GM12878 (cell line): ENCODE data around the gene OR11L1. TPM values are rescaled to one million over a fixed set of nuclear protein-coding genes. Genes with fewer than 3 reads are reported as not detected.

Experiments used
- ATAC-seq: fragments of 200-7000 bp; cut with Tn5 transposase; 3 replicates; pipeline ENCODE4 v1.9.1; 2020; ENCODE audit warnings: mild to moderate bottlenecking, moderate library complexity
- BruUV-seq: library from RNA; stranded (reverse); fragments of 400-500 nt; replicated peaks from 2 replicates; lab custom pipeline; 2021; lab: Mats Ljungman, UMichigan
- CTCF ChIA-PET: fragments of 300-600 bp; sonication (Branson Sonifier 250); formaldehyde crosslinking; extraction: SDS; loops from one replicate; lab custom pipeline; 2021; ENCODE audit warnings: inconsistent platforms; lab: Yijun Ruan, JAX
- POLR2A ChIA-PET: fragments of 350-600 bp; formaldehyde crosslinking; extraction: SDS; loops from one replicate; lab custom pipeline; 2021; ENCODE audit warnings: inconsistent platforms; lab: Charles Lee
- RAD21 ChIA-PET: fragments of 300-600 bp; sonication (Branson Sonifier 250); formaldehyde crosslinking; loops from one replicate; lab custom pipeline; 2023; ENCODE audit warnings: antibody characterized with exemption; ENCODE audit not compliant: unreplicated experiment; lab: Charles Lee
- SMC1A ChIA-PET: fragments of 300-600 bp; sonication (Branson Sonifier 250); formaldehyde crosslinking; loops from one replicate; lab custom pipeline; 2023; ENCODE audit not compliant: unreplicated experiment, uncharacterized antibody; lab: Charles Lee
- DNase-seq: peaks from one replicate; pipeline ENCODE4 v3.0.0-alpha.2; 2011; ENCODE audit warnings: low read depth, low spot score
- FAIRE-seq: peaks from 3 replicates; lab custom pipeline; 2011; peaks lifted over from hg19 to GRCh38; lab: Jason Lieb, UNC
- H2AFZ ChIP-seq: 2 replicates; pipeline ENCODE4 v1.6.0; 2011; ENCODE audit warnings: low read depth, low read length, control low read depth; ENCODE audit not compliant: control insufficient read depth
- H3K27ac ChIP-seq: 2 replicates; pipeline ENCODE4 v1.5.1; 2011; ENCODE audit warnings: control low read depth; ENCODE audit not compliant: control insufficient read depth, insufficient read depth
- H3K27me3 ChIP-seq, 2 experiments: replicated peaks in 1 of 2; 2 replicates each; pipeline versions ENCODE4 v1.6.0 to v1.6.1; 2011; ENCODE audit warnings: low read length in 1 of 2; ENCODE audit not compliant: control insufficient read depth in 2 of 2, insufficient read depth in 2 of 2
- H3K36me3 ChIP-seq, 2 experiments: 2 replicates each; pipeline ENCODE4 v1.5.1; 2011; ENCODE audit warnings: low read length in 1 of 2; ENCODE audit not compliant: control insufficient read depth in 2 of 2, insufficient read depth in 2 of 2
- H3K4me1 ChIP-seq: 2 replicates; pipeline ENCODE4 v1.6.1; 2011; ENCODE audit warnings: mild to moderate bottlenecking, low read length, moderate library complexity, mixed read lengths; ENCODE audit not compliant: control insufficient read depth, insufficient read depth
- H3K4me2 ChIP-seq: 2 replicates; pipeline ENCODE4 v1.6.0; 2011; ENCODE audit warnings: control low read depth; ENCODE audit not compliant: control insufficient read depth, insufficient read depth
- H3K4me3 ChIP-seq: fragments of 200-600 bp; sonication (generic); 2 replicates; pipeline ENCODE4 v1.5.1; 2016
- H3K79me2 ChIP-seq: 2 replicates; pipeline ENCODE4 v1.6.0; 2011; ENCODE audit warnings: low read length; ENCODE audit not compliant: control insufficient read depth, insufficient read depth
- H3K9ac ChIP-seq: 2 replicates; pipeline ENCODE4 v1.8.0; 2011; ENCODE audit warnings: low read length, control low read depth, mixed read lengths; ENCODE audit not compliant: control insufficient read depth, insufficient read depth
- H3K9me3 ChIP-seq: replicated peaks from 3 replicates; pipeline ENCODE4 v1.5.1; 2011; ENCODE audit warnings: mild to moderate bottlenecking, low read length; ENCODE audit not compliant: control insufficient read depth, insufficient read depth
- H4K20me1 ChIP-seq: 2 replicates; pipeline ENCODE4 v1.6.0; 2011; ENCODE audit not compliant: control insufficient read depth, insufficient read depth
- BACH1 ChIP-seq: fragments of 450-650 bp; IDR thresholded peaks from 2 replicates; pipeline ENCODE4 v1.6.1; 2017; ENCODE audit warnings: mild to moderate bottlenecking, borderline replicate concordance
- BCL11A ChIP-seq: IDR thresholded peaks from 2 replicates; pipeline ENCODE4 v1.6.1; 2011; ENCODE audit warnings: low read depth, low read length
- EGR1 ChIP-seq, 2 experiments: IDR thresholded peaks; 1 replicate in 1 of 2; 2 replicates in 1 of 2; pipeline ENCODE4 v1.6.1; 2011 to 2012; ENCODE audit warnings: low read depth in 2 of 2, low read length in 2 of 2, borderline replicate concordance in 1 of 2, mild to moderate bottlenecking in 1 of 2, moderate library complexity in 1 of 2
- ESRRA ChIP-seq: IDR thresholded peaks from 2 replicates; pipeline ENCODE4 v1.6.1; 2012; ENCODE audit warnings: mild to moderate bottlenecking, low read length, improper control_type of control experiment
- FOS ChIP-seq: IDR thresholded peaks from 3 replicates; pipeline ENCODE4 v1.6.1; 2011; ENCODE audit warnings: borderline replicate concordance; ENCODE audit not compliant: insufficient read length; ENCODE audit errors: extremely low read depth
- HCFC1 ChIP-seq: fragments of 150-350 bp; IDR thresholded peaks from 2 replicates; pipeline ENCODE4 v1.6.1; 2014; ENCODE audit warnings: low read length
- JUNB ChIP-seq: IDR thresholded peaks from 2 replicates; pipeline ENCODE4 v1.6.1; 2016; ENCODE audit warnings: antibody characterized with exemption, mild to moderate bottlenecking
- MEF2A ChIP-seq: IDR thresholded peaks from 2 replicates; pipeline ENCODE4 v1.6.1; 2011; ENCODE audit warnings: low read depth, mild to moderate bottlenecking, low read length, moderate library complexity; ENCODE audit not compliant: insufficient read depth
- MEF2B ChIP-seq: fragments of 450-650 bp; IDR thresholded peaks from 2 replicates; pipeline ENCODE4 v1.6.1; 2018; ENCODE audit warnings: mild to moderate bottlenecking, moderate library complexity; ENCODE audit not compliant: partially characterized antibody, poor library complexity, severe bottlenecking
- PML ChIP-seq: IDR thresholded peaks from 2 replicates; pipeline ENCODE4 v1.6.1; 2012; ENCODE audit warnings: low read length, inconsistent platforms
- POLR2AphosphoS5 ChIP-seq: IDR thresholded peaks from 2 replicates; pipeline ENCODE4 v1.6.1; 2011; ENCODE audit warnings: mild to moderate bottlenecking, low read length, inconsistent platforms
- POU2F2 ChIP-seq: IDR thresholded peaks from 3 replicates; pipeline ENCODE4 v1.6.1; 2011; ENCODE audit warnings: low read depth, mild to moderate bottlenecking, low read length, borderline replicate concordance
- RBBP5 ChIP-seq: fragments of 200-600 bp; sonication (generic); conservative IDR thresholded peaks from 2 replicates; pipeline ENCODE4 v1.6.1; 2016
- SIN3A ChIP-seq: IDR thresholded peaks from 2 replicates; pipeline ENCODE4 v1.6.1; 2012; ENCODE audit warnings: low read depth, low read length, improper control_type of control experiment
- SMC3 ChIP-seq: IDR thresholded peaks from 2 replicates; pipeline ENCODE4 v1.6.1; 2011; ENCODE audit warnings: low read length, improper control_type of control experiment, borderline replicate concordance
- STAT3 ChIP-seq: IDR thresholded peaks from 2 replicates; pipeline ENCODE4 v1.6.1; 2011; ENCODE audit warnings: low read depth, low read length, improper control_type of control experiment
- TAF1 ChIP-seq: IDR thresholded peaks from 2 replicates; pipeline ENCODE4 v1.6.1; 2011; ENCODE audit warnings: mild to moderate bottlenecking, low read depth, low read length, borderline replicate concordance
- TCF3 ChIP-seq: IDR thresholded peaks from 2 replicates; pipeline ENCODE4 v1.6.1; 2012; ENCODE audit warnings: low read depth, mild to moderate bottlenecking, low read length, borderline replicate concordance; ENCODE audit not compliant: insufficient read depth
- ZNF217 ChIP-seq: fragments of 450-650 bp; IDR thresholded peaks from 2 replicates; pipeline ENCODE4 v1.6.1; 2017; ENCODE audit warnings: antibody characterized with exemption, mild to moderate bottlenecking
- WGBS: methylation state at CpG from one replicate; pipeline ENCODE4 v1.1.6; 2016; ENCODE audit warnings: low lambda C conversion rate; ENCODE audit not compliant: insufficient replicate concordance, insufficient coverage; ENCODE audit errors: missing lambda C conversion rate; 5-methylcytosine and 5-hydroxymethylcytosine counted together
- in situ Hi-C: fragments of 300-500 bp; cut with MboI; formaldehyde crosslinking; loops from 9 replicates; pipeline ENCODE4 v1.14.3; 2018; ENCODE audit warnings: mixed read lengths
- intact Hi-C: fragments of 100-400 bp; cut with micrococcal nuclease; formaldehyde crosslinking; loops from one replicate; pipeline ENCODE4 v1.14.2; 2022; ENCODE audit not compliant: unreplicated experiment
- polyA plus RNA-seq, 11 experiments: library from polyadenylated mRNA; depleted of rRNA in 4 of 11; unstranded in 6 of 11; stranded (reverse) in 5 of 11; fragments of >200 nt; fragmentation: Nextera tagmentation in 4 of 11; fragmentation: Illumina TruSeq in 1 of 11; extraction: Ambion mirVana in 4 of 11; extraction: Trizol in 1 of 11; gene quantifications; 1 replicate in 1 of 11; 2 replicates in 10 of 11; pipeline versions ENCODE4 v1.2.1 to v1.2.3, GENCODE V29; 2011 to 2016; ENCODE audit warnings: inconsistent platforms in 2 of 11, missing spikeins in 2 of 11, low read depth in 1 of 11
- total RNA-seq, 4 experiments: library from RNA; depleted of rRNA in 3 of 4; stranded (reverse); fragments of >200 nt in 3 of 4; fragmentation: Illumina TruSeq in 1 of 4; extraction: Trizol in 1 of 4; gene quantifications; 2 replicates each; pipeline versions ENCODE4 v1.2.1 to v1.2.3, GENCODE V29; 2013 to 2021
- TF ChIP-seq, protein P1 (sequence below): fragments of 450-650 bp; IDR thresholded peaks from 2 replicates; pipeline ENCODE4 v1.6.1; 2017; ENCODE audit warnings: mild to moderate bottlenecking

The OR11L1 gene
- total and polyA plus RNA-seq, 10 of the 15 experiments (the other 5 are each of a cell fraction or from before 2014, with no cell fraction given): not detected

- ChIA-PET SMC1A (no interaction called here), CTCF (no interaction called here), RAD21 (no interaction called here), POLR2A (no interaction called here)
- H3K4me1 ChIP-seq: no peaks in the 10 kb centered on the region
- intact Hi-C loops (no loop called here), in situ Hi-C loops (no loop called here)
- no peak for ATAC-seq
- no peak overlapping the region for H3K9ac ChIP-seq
- BruUV-seq: no TSS peak
- H3K79me2 ChIP-seq: no peaks in the 10 kb centered on the region
- TF ChIP-seq ZNF217 (no peak), SIN3A (no peak), HCFC1 (no peak), TCF3 (no peak), RBBP5 (no peak), BACH1 (no peak), JUNB (no peak), SMC3 (no peak)
- no peaks in the 10 kb centered on the region for H3K9me3 ChIP-seq
- H3K27ac ChIP-seq: no peak overlapping the region
- H2AFZ ChIP-seq: no peak overlapping the region
- no peak for DNase-seq
- H3K36me3 ChIP-seq: no peaks in the 10 kb centered on the region
- H3K4me3 ChIP-seq: no peak overlapping the region
- H3K4me2 ChIP-seq: no peak overlapping the region
- H3K27me3 ChIP-seq: no peaks in the 10 kb centered on the region
- 6% methylated on average over 1 of the region's 1 CpG for WGBS
- no peak for FAIRE-seq
- no peaks in the 10 kb centered on the region for H4K20me1 ChIP-seq
These were observed 7.9 kb upstream of the OR11L1 start for GRCh38 chr1:247849616-247850015.

GRCh38 chr1:247848346-247848745, 6.7 kb upstream of the OR11L1 start:
- Histone ChIP-seq H2AFZ (no peak overlapping the region), H3K36me3 (no peaks in the 10 kb centered on the region), H3K79me2 (no peaks in the 10 kb centered on the region), H3K4me3 (no peak overlapping the region), H3K27me3 (no peaks in the 10 kb centered on the region), H3K27ac (no peak overlapping the region), H3K4me1 (no peaks in the 10 kb centered on the region), H4K20me1 (no peaks in the 10 kb centered on the region), H3K9me3 (no peaks in the 10 kb centered on the region), H3K9ac (no peak overlapping the region), H3K4me2 (no peak overlapping the region)
- ATAC-seq: no peak
- RAD21 ChIA-PET: no interaction called here
- CTCF ChIA-PET: interaction anchor here (0.6 kb wide), 1 partner anchor 12 kb away, joined by 3 read pairs; no protein-coding TSS in a partner anchor
- in situ Hi-C loops (no loop called here), intact Hi-C loops (no loop called here)
- DNase-seq: no peak
- POLR2A ChIA-PET: no interaction called here
- FAIRE-seq: no peak
- SMC1A ChIA-PET: no interaction called here
- no TSS peak for BruUV-seq
- 40% methylated on average over 7 of the region's 7 CpGs for WGBS
- TF ChIP-seq POLR2AphosphoS5 (no peak), BCL11A (no peak), FOS (no peak), POU2F2 (no peak), MEF2A (no peak), SMC3 (no peak), PML (no peak), ESRRA (no peak), STAT3 (no peak), TAF1 (no peak), MEF2B (no peak), EGR1 (IDR thresholded peaks at IDR 0.05; ENCODE audit: borderline replicate concordance in 1 of 2, low read depth in 2 of 2, low read length in 2 of 2) (no peak)
- TF ChIP-seq, protein P1, sequence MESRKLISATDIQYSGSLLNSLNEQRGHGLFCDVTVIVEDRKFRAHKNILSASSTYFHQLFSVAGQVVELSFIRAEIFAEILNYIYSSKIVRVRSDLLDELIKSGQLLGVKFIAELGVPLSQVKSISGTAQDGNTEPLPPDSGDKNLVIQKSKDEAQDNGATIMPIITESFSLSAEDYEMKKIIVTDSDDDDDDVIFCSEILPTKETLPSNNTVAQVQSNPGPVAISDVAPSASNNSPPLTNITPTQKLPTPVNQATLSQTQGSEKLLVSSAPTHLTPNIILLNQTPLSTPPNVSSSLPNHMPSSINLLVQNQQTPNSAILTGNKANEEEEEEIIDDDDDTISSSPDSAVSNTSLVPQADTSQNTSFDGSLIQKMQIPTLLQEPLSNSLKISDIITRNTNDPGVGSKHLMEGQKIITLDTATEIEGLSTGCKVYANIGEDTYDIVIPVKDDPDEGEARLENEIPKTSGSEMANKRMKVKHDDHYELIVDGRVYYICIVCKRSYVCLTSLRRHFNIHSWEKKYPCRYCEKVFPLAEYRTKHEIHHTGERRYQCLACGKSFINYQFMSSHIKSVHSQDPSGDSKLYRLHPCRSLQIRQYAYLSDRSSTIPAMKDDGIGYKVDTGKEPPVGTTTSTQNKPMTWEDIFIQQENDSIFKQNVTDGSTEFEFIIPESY: no peak
